Measurements from ENCODE around the gene METAP1D. TPM values are rescaled to one million over a fixed set of nuclear protein-coding genes. Genes with fewer than 3 reads are reported as not detected.

Gene METAP1D
- total RNA-seq, 1 experiment from 2014 or later = 5.2 TPM

- Histone ChIP-seq H2BK15ac (ENCODE audit: low read depth, low read length) (no peak overlapping the region), H2BK120ac (ENCODE audit: low read depth, low read length, poor library complexity, severe bottlenecking) (no peak overlapping the region), H3K9ac (ENCODE audit: extremely low read depth, insufficient read length, low read length) (no peak overlapping the region), H3K4me2 (ENCODE audit: insufficient read depth, insufficient read length, low read length) (no peak overlapping the region), H3K27me3 (ENCODE audit: insufficient read depth, low read length) (no peaks in the 10 kb centered on the region), H3K23ac (ENCODE audit: insufficient read length, low read depth, low read length) (no peak overlapping the region), H2AK5ac (ENCODE audit: insufficient read length, low read length) (no peak overlapping the region), H3K79me1 (ENCODE audit: insufficient read depth, low read depth, low read length, poor library complexity, severe bottlenecking) (no peaks in the 10 kb centered on the region), H3K27ac (ENCODE audit: insufficient read length, low read depth, low read length) (no peak overlapping the region), H3K4me1 (ENCODE audit: insufficient read depth, low read length) (no peaks in the 10 kb centered on the region), H3K14ac (ENCODE audit: insufficient read depth, low read length) (no peak overlapping the region), H4K20me1 (ENCODE audit: control insufficient read depth, insufficient read depth, insufficient read length) (no peaks in the 10 kb centered on the region), H4K5ac (ENCODE audit: insufficient read length, low read depth, low read length) (no peak overlapping the region), H2BK5ac (ENCODE audit: insufficient read length, low read length) (no peak overlapping the region), H3K9me3 (ENCODE audit: control insufficient read depth, low read depth, low read length) (no peaks in the 10 kb centered on the region), H2BK12ac (ENCODE audit: insufficient read length, low read depth, low read length) (no peak overlapping the region), H4K91ac (ENCODE audit: insufficient read length, low read depth, low read length) (no peak overlapping the region), H2BK20ac (ENCODE audit: low read depth, low read length, poor library complexity, severe bottlenecking) (no peak overlapping the region), H3T11ph (ENCODE audit: low read length) (no peak overlapping the region), H4K8ac (replicated peaks; ENCODE audit: insufficient read length, low read depth, low read length) (no peak overlapping the region), H3K56ac (ENCODE audit: insufficient read length, low read depth, low read length) (no peak overlapping the region), H3K4ac (ENCODE audit: low read depth, low read length) (no peak overlapping the region), H2AFZ (ENCODE audit: low read length) (no peak overlapping the region), H3K23me2 (ENCODE audit: insufficient read length, low read depth, low read length, poor library complexity, severe bottlenecking) (no peaks in the 10 kb centered on the region), H3K79me2 (ENCODE audit: insufficient read depth, low read length) (no peaks in the 10 kb centered on the region), H3K18ac (ENCODE audit: insufficient read length, low read depth, low read length) (no peak overlapping the region)
- Mint-ChIP-seq H3K36me3 (ENCODE audit: insufficient read depth in 1 of 3, low read depth in 3 of 3) (no peaks in the 10 kb centered on the region; a peak in 1 of 7 replicates), H3K4me1 (no peaks in the 10 kb centered on the region), H3K9me3 (no peaks in the 10 kb centered on the region), H3K27ac (no peak overlapping the region), H3K4me3 (no peak overlapping the region), H3K27me3 (ENCODE audit: low read depth) (no peaks in the 10 kb centered on the region)
- TF ChIP-seq CTCF (conservative IDR thresholded peaks at IDR 0.05) = no peak
- WGBS (ENCODE audit: extremely low coverage, insufficient read length, low lambda C conversion rate) = no CpG with 5 or more reads among the region's 3 CpGs
- DNase-seq = no peak
Measured at GRCh38 chr2:172038121-172038520, 38.4 kb downstream of the METAP1D start.
